ACC112 (cell line): ENCODE results near the gene SRGAP3.

Experiments used
- H2AFZ ChIP-seq: fragments of 200-600 bp; sonication (generic); one replicate; pipeline ENCODE4 v1.6.0; 2017; ENCODE audit warnings: antibody characterized with exemption, low read length; ENCODE audit not compliant: unreplicated experiment
- H3K27ac ChIP-seq: fragments of 200-600 bp; sonication (generic); 2 replicates; pipeline ENCODE4 v1.5.1; 2014; ENCODE audit warnings: low read depth, mild to moderate bottlenecking, antibody characterized with exemption, low read length, moderate library complexity
- H3K27me3 ChIP-seq: fragments of 200-600 bp; sonication (generic); 2 replicates; pipeline ENCODE4 v1.6.1; 2014; ENCODE audit warnings: mild to moderate bottlenecking, antibody characterized with exemption, low read length, moderate library complexity, mixed read lengths; ENCODE audit not compliant: insufficient read depth
- H3K36me3 ChIP-seq: fragments of 200-600 bp; sonication (generic); 2 replicates; pipeline ENCODE4 v1.6.1; 2016; ENCODE audit warnings: mild to moderate bottlenecking, antibody characterized with exemption, low read length, moderate library complexity, mixed read lengths; ENCODE audit not compliant: insufficient read depth
- H3K4me1 ChIP-seq: fragments of 200-600 bp; sonication (generic); one replicate; pipeline ENCODE4 v1.6.1; 2016; ENCODE audit warnings: low read length, mixed read lengths; ENCODE audit not compliant: insufficient read depth, unreplicated experiment, control insufficient read depth
- H3K4me3 ChIP-seq: fragments of 200-600 bp; sonication (generic); 2 replicates; pipeline ENCODE4 v1.5.1; 2014; ENCODE audit warnings: mild to moderate bottlenecking, low read depth, low read length
- H3K79me2 ChIP-seq: fragments of 200-600 bp; sonication (generic); one replicate; pipeline ENCODE4 v1.6.0; 2016; ENCODE audit warnings: low read length; ENCODE audit not compliant: control insufficient read depth, unreplicated experiment, insufficient read depth

Gene SRGAP3

DNA sequence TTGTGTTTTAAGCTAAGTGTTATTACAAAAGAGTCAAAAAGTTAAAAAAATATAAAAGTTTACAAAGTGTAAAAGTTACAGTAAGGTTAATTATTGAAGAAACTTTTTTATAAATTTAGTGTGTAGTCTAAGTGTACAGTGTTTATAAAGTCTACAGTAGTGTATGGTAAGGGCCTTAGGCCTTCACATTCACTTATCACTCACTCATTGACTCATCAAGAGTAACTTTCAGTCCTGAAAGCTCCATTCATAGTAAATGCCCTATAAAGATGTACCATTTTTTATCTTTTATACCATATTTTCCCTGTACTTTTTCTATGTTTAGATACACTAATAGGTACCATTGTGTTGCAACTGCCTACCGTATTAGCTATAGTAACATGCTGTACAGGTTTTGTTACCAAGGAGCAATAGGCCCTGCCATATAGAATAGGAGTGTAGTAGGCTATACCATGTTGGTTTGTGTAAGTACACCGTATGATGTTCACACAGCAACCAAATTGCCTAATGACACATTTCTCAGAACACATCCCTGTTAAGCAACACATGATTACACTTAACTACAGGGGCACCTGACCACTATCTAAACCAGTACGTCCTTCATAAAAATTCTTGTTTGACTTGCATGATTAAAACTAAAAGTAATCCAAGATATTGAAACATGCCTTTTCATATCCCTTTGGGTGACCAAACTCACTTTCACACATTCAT is 303.4 kb downstream of the SRGAP3 start:
- Histone ChIP-seq H3K27me3 (no peaks in the 10 kb centered on the region), H3K27ac (no peak overlapping the region), H3K4me1 (no peaks in the 10 kb centered on the region), H3K4me3 (no peak overlapping the region), H3K79me2 (peaks cover 35% of the 10 kb centered on the region), H2AFZ (no peak overlapping the region), H3K36me3 (peaks cover 40% of the 10 kb centered on the region)

DNA sequence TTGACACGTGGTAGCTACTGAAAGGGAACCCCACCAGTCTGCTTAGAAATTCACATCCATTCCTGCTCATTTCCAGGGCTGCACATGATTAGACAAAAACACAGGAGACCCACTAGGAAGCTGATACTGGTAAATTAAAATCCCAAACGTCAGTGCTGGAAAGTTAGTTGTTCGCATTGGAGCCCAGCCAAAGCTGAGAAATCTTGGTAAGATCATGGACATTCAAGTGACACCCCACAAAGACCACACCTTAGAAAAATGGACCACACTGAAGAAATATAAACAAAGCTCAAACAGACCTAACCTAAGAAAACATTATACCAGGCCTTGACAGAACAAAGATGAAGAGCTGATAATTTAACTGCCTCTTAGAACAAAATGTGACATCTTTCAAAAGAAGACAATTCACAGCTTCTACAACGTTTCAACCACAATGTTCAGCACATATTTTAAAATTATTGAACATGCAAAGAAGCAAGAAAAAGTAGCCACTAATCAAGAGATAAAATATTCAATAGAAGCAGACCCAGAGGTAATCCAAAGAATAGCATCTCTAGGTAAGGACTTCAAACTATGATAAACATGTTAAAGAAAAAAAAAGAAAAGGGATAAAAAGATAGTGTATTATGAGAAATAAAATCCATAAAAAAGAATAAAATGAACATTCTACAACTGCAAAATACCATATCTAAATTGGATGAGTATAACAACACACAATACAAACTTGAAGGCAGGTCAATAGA is 306.5 kb downstream of the SRGAP3 start:
- Histone ChIP-seq H3K27ac (no peak overlapping the region), H3K79me2 (peaks cover 9% of the 10 kb centered on the region), H3K4me1 (peaks cover 9% of the 10 kb centered on the region), H2AFZ (no peak overlapping the region), H3K36me3 (peaks cover 40% of the 10 kb centered on the region), H3K4me3 (no peak overlapping the region), H3K27me3 (no peaks in the 10 kb centered on the region)

DNA sequence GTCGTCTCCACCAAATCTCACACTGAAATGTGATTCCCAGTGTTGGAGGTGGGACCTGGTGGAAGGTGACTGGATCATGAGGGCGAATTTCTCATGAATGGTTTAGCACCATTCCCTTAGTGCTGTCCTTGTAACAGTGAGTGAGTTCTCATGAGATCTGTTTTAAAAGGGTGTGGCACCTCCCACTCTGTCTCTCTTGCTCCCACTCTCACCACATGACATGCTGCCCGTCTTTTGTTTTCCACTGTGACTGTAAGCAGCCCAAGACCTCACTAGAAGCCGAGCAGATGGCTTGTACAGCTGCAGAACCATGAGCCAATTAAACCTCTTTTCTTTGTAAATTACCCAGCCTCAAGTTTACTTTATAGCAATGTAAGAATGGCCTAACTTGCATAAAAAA is 307.3 kb downstream of the SRGAP3 start:
- Histone ChIP-seq H2AFZ (no peak overlapping the region), H3K79me2 (peaks cover 9% of the 10 kb centered on the region), H3K4me3 (no peak overlapping the region), H3K27me3 (no peaks in the 10 kb centered on the region), H3K36me3 (peaks cover 40% of the 10 kb centered on the region), H3K4me1 (peaks cover 17% of the 10 kb centered on the region), H3K27ac (no peak overlapping the region)

DNA sequence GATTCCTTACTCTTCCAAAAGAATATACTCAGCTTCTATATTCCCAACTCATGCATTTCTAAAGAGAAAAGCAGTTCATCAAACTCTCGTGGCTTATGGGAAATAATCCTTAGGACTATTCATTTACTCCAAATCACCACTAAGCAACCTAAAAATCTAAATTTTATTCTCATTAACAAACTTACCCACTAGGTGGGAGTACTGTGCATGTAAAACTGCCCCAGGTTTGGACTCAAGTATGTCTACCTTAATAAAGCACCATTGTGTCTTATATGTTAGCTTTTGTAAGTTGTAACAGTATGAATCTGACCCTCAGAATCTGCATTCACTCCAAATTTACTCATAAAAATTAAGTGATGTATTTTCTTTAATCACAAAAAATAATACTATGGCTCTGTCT is 311.4 kb downstream of the SRGAP3 start:
- Histone ChIP-seq H3K27me3 (no peaks in the 10 kb centered on the region), H3K36me3 (peaks cover 20% of the 10 kb centered on the region), H2AFZ (no peak overlapping the region), H3K4me1 (peaks cover 28% of the 10 kb centered on the region), H3K79me2 (peaks cover 4% of the 10 kb centered on the region), H3K27ac (peak overlapping the region; percentile 98), H3K4me3 (peak overlapping the region; percentile 10; the same call in 1 of the 2 replicates)

DNA sequence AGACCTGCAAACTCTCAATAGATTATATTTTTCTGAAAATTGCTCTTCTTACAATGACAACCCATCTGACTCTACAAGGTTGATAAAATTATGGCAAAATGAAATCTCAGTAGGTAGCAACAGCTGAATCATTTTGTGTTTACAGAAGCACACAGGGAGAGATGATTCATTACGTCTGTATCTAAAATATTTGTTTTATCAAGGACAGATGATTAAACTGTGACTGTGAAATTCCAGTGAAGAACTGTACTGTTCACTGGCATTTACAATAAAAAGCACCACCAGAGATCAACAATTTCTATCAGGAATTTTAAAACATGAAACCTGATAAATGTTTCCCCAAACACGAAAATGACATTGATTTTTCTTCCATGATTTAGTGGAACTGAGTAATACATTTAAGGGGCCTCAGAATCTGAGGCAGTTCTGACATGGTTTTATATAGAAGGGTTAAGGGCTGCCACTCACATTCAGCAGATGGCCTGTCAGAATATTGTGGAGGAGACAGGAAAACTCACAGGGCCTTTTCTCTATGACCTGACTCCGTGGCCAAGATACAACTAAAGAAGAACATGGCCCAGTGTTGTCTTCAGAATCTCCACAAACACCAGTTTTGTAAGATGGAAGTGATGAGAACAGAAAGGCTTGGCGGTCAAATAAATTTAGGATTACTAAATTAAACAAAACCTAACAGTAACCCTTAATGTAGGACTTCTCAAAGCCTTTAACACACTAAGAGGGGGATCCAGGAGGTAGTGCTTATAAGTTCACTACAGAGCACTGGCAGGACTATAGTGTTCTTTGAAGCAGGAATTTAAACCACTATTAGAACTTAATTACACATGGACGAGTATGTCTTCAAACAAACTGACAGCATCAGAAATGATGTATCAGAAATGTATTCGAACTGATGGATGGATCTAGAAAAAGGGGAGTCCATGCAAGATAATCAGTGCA is 312.1 kb downstream of the SRGAP3 start:
- Histone ChIP-seq H2AFZ (no peak overlapping the region), H3K4me3 (peak overlapping the region; percentile 10; the same call in 1 of the 2 replicates), H3K27ac (peak overlapping the region; percentile 98), H3K27me3 (no peaks in the 10 kb centered on the region), H3K36me3 (peaks cover 13% of the 10 kb centered on the region; the same call in 1 of the 2 replicates), H3K4me1 (peaks cover 28% of the 10 kb centered on the region), H3K79me2 (peaks cover 1% of the 10 kb centered on the region)

DNA sequence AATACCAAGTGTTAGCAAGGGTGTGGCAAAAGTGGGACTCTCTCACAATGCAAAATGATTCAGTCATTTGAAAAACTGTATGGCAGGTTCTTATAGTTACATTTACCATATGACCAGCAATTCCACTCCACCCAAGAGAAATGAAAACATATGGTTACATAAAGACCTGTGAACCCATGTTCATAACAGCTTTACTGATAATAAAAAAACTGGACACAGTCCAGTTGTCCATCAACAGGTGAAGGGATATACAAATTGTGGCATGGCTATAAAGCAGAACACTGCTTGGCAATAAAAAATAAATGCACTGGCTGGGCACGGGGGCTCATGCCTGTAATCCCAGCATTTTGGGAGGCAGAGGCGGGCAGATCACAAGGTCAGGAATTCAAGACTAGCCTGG is 316.9 kb downstream of the SRGAP3 start:
- no peak overlapping the region for H3K27ac ChIP-seq
- peaks cover 14% of the 10 kb centered on the region; the same call in 1 of the 2 replicates for H3K36me3 ChIP-seq
- peaks cover 21% of the 10 kb centered on the region for H3K4me1 ChIP-seq
- H3K4me3 ChIP-seq: no peak overlapping the region
- no peaks in the 10 kb centered on the region for H3K79me2 ChIP-seq
- H2AFZ ChIP-seq: no peak overlapping the region
- H3K27me3 ChIP-seq: no peaks in the 10 kb centered on the region

DNA sequence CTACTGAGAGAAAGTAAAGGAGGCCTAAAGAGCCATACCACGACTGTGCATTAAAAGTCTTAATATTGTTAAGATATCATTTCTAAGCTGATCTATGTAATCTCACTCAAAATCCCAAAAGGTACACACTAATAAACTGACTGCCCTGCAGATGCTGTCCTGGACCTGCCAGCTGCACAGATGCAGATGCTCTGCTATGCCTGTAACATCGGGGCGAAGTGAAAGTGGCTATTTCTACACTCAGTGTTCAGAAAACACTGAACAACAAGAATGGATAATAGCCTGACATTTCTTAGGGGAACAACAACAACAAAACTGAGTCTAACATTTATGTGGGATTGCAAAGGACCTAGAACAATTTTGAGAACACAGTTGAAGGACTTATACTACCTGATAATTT is 318.1 kb downstream of the SRGAP3 start:
- Histone ChIP-seq H3K4me3 (no peak overlapping the region), H3K79me2 (no peaks in the 10 kb centered on the region), H3K36me3 (peaks cover 14% of the 10 kb centered on the region; the same call in 1 of the 2 replicates), H3K4me1 (peaks cover 10% of the 10 kb centered on the region), H2AFZ (no peak overlapping the region), H3K27me3 (no peaks in the 10 kb centered on the region), H3K27ac (no peak overlapping the region)
